CD4-positive, alpha-beta memory T cell (primary cell): ENCODE measurements around the gene JPT1. TPM values are rescaled to one million over a fixed set of nuclear protein-coding genes. Genes with fewer than 3 reads are reported as not detected.
A peak's percentile ranks its signal among the peaks of the same experiment; 100 is the strongest.
"Not testable (repeated sequence)": the region's sequence is repeated elsewhere in the genome, so short reads cannot be mapped to it uniquely, and the experiment has no call there.

Source experiments
- CTCF ChIA-PET: fragments of 350-600 bp; sonication (Branson Sonifier 250); formaldehyde crosslinking; loops from one replicate; lab custom pipeline; 2021; ENCODE audit warnings: inconsistent platforms; ENCODE audit not compliant: partially characterized antibody; lab: Charles Lee
- POLR2A ChIA-PET: fragments of 350-600 bp; sonication (Branson Sonifier 250); formaldehyde crosslinking; loops from one replicate; lab custom pipeline; 2021; ENCODE audit not compliant: partially characterized antibody; lab: Charles Lee
- DNase-seq, 5 donors: peaks; one replicate each; pipeline versions ENCODE4 v3.0.0 to v3.0.0-alpha.2; 2020 to 2022; ENCODE audit warnings: mixed read lengths in 1 of 5
- H3K27ac ChIP-seq: one replicate; pipeline ENCODE4 v1.7.0; 2013; ENCODE audit warnings: low read depth, low read length
- H3K27me3 ChIP-seq: 2 replicates; pipeline ENCODE4 v1.7.0; 2013; ENCODE audit warnings: mild to moderate bottlenecking, low read length, moderate library complexity; ENCODE audit not compliant: insufficient read depth
- H3K36me3 ChIP-seq: 2 replicates; pipeline ENCODE4 v1.7.0; 2013; ENCODE audit warnings: mild to moderate bottlenecking, low read length, moderate library complexity; ENCODE audit not compliant: insufficient read depth
- H3K4me1 ChIP-seq: 2 replicates; pipeline ENCODE4 v1.7.0; 2013; ENCODE audit warnings: mild to moderate bottlenecking, low read length, moderate library complexity; ENCODE audit not compliant: insufficient read depth
- H3K4me3 ChIP-seq, 2 donors: one replicate each; pipeline ENCODE4 v1.7.0; 2013; ENCODE audit warnings: low read length in 2 of 2, mild to moderate bottlenecking in 1 of 2
- H3K9me3 ChIP-seq, 2 donors: one replicate each; pipeline ENCODE4 v1.7.0; 2013; ENCODE audit warnings: low read length in 2 of 2, control low read depth in 1 of 2; ENCODE audit not compliant: control insufficient read depth in 1 of 2
- H3K27ac Mint-ChIP-seq, 7 donors: one replicate each; pipeline ENCODE4 v1.8.0; 2020 to 2021; ENCODE audit warnings: mixed read lengths in 7 of 7, mild to moderate bottlenecking in 6 of 7, inconsistent platforms in 3 of 7, moderate library complexity in 3 of 7
- H3K27me3 Mint-ChIP-seq, 2 donors: one replicate each; pipeline ENCODE4 v1.8.0; 2020 to 2021; ENCODE audit warnings: mixed read lengths in 2 of 2
- H3K36me3 Mint-ChIP-seq, 2 donors: one replicate each; pipeline ENCODE4 v1.8.0; 2020 to 2021; ENCODE audit warnings: mixed read lengths in 2 of 2, inconsistent platforms in 1 of 2, mild to moderate bottlenecking in 1 of 2
- H3K4me1 Mint-ChIP-seq, 4 donors: one replicate each; pipeline ENCODE4 v1.8.0; 2020 to 2021; ENCODE audit warnings: mixed read lengths in 4 of 4, mild to moderate bottlenecking in 1 of 4
- H3K4me3 Mint-ChIP-seq, 8 donors: one replicate each; pipeline ENCODE4 v1.8.0; 2020 to 2021; ENCODE audit warnings: mixed read lengths in 8 of 8, mild to moderate bottlenecking in 7 of 8, moderate library complexity in 6 of 8, inconsistent platforms in 3 of 8
- H3K9me3 Mint-ChIP-seq, 8 donors: one replicate each; pipeline ENCODE4 v1.8.0; 2020 to 2021; ENCODE audit warnings: mixed read lengths in 8 of 8, mild to moderate bottlenecking in 5 of 8, inconsistent platforms in 3 of 8, moderate library complexity in 1 of 8
- intact Hi-C: fragments of 100-400 bp; cut with micrococcal nuclease; formaldehyde crosslinking; loops from one replicate; pipeline ENCODE4 v1.15.1; 2023
- polyA plus RNA-seq, 2 donors: library from polyadenylated mRNA; unstranded; fragments of 300-500 nt; fragmentation: Illumina TruSeq; gene quantifications; one replicate each; pipeline ENCODE4 v1.2.3, GENCODE V29; 2021
- total RNA-seq, 2 experiments: library from RNA; stranded (reverse); gene quantifications; one replicate each; pipeline ENCODE4 v1.2.3, GENCODE V29; 2021

Gene JPT1
- total and polyA plus RNA-seq, 4 experiments from 2014 or later = 37.8 to 130 (median 72.2) TPM

DNA sequence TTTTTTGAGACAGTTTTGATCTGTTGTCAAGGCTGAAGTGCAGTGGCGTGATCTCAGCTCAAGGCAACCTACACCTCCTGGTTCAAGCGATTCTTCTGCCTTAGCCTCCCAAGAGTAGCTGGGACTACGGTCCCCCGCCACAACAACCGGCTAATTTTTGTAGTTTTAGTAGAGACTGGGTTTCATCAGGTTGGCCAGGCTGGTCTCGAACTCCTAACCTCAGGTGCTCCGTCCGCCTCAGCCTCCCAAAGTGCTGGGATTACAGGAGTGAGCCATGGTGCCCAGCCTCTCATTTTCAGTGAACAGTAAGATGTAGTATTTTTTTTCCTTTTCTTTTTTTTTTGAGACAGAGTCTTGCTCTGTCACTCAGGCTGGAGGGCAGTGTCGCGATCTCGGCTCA lies 20.7 kb upstream of the JPT1 start:
- Mint-ChIP-seq H3K4me3 (no peak overlapping the region), H3K9me3 (no peaks in the 10 kb centered on the region), H3K27me3 (no peaks in the 10 kb centered on the region), H3K4me1 (peaks cover 7 to 38% (median 15%) of the 10 kb centered on the region in 4 donors), H3K36me3 (peaks cover 27 to 37% of the 10 kb centered on the region in 2 donors), H3K27ac (peak overlapping the region in 1 of 7 donors; percentile 19)
- H3K4me1 ChIP-seq = peaks cover 24% of the 10 kb centered on the region
- no peak overlapping the region for H3K4me3 ChIP-seq
- H3K9me3 ChIP-seq = no peaks in the 10 kb centered on the region
- peaks cover 35% of the 10 kb centered on the region for H3K36me3 ChIP-seq
- intact Hi-C loops = loop anchor here (5.0 kb wide), 1 partner anchor 43 kb away; the partner anchor contains the start of gene NT5C
- H3K27me3 ChIP-seq = no peaks in the 10 kb centered on the region
- POLR2A ChIA-PET = interaction anchor here (2.0 kb wide), 3 partner anchors 8 to 61 kb away, joined by 7 to 12 read pairs (median 7); partner anchors contain the start of genes NT5C and SUMO2
- no peak for DNase-seq
- CTCF ChIA-PET = interaction anchor here (0.8 to 15.3 kb wide), 5 partner anchors 12 to 115 kb away, joined by 3 to 325 read pairs (median 5); partner anchors contain the start of genes ARMC7 and NT5C
- no peak overlapping the region for H3K27ac ChIP-seq

DNA sequence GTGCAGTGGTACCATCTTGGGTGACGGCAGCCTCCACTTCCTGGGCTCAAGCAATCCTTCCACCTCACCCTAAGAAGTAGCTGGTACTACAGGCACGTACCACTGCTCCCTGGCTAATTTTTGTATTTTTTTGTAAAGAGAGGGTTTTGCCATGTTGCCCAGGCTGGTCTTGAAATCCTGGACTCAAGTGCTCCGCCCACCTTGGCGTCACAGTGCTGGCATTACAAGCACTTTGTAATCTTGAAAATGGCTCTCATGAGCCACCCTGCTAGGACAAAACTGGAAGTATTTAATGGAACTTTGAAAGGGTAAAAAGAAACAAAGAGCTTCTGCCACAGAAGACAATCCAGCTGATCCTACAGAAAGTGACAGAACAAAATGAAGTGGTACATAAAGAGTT lies 19.2 kb upstream of the JPT1 start:
- Histone ChIP-seq H3K4me3 (no peak overlapping the region), H3K9me3 (no peaks in the 10 kb centered on the region), H3K36me3 (peaks cover 22% of the 10 kb centered on the region), H3K4me1 (peaks cover 9% of the 10 kb centered on the region), H3K27me3 (no peaks in the 10 kb centered on the region), H3K27ac (no peak overlapping the region)
- H3K4me1 Mint-ChIP-seq = peaks cover 7 to 26% (median 11%) of the 10 kb centered on the region in 4 donors
- H3K4me3 Mint-ChIP-seq = no peak overlapping the region
- no peaks in the 10 kb centered on the region for H3K27me3 Mint-ChIP-seq
- peak overlapping the region in 4 of 7 donors; percentile 29 to 75 (median 38) for H3K27ac Mint-ChIP-seq
- no peak for DNase-seq
- intact Hi-C loops = loop anchor here (2.0 to 5.0 kb wide), 2 partner anchors 19 to 41 kb away; partner anchors contain the start of genes JPT1 and NT5C
- ChIA-PET POLR2A (interaction anchor here (0.6 to 2.3 kb wide), 8 partner anchors 10 to 117 kb away, joined by 3 to 12 read pairs (median 5); partner anchors contain the start of genes ARMC7, JPT1, MIF4GD and NT5C), CTCF (interaction anchor here (0.7 to 15.3 kb wide), 11 partner anchors 9 to 239 kb away, joined by 3 to 325 read pairs (median 4); partner anchors contain the start of genes ARMC7 and NT5C)
- H3K9me3 Mint-ChIP-seq = no peaks in the 10 kb centered on the region
- H3K36me3 Mint-ChIP-seq = peaks cover 27 to 31% of the 10 kb centered on the region in 2 donors

DNA sequence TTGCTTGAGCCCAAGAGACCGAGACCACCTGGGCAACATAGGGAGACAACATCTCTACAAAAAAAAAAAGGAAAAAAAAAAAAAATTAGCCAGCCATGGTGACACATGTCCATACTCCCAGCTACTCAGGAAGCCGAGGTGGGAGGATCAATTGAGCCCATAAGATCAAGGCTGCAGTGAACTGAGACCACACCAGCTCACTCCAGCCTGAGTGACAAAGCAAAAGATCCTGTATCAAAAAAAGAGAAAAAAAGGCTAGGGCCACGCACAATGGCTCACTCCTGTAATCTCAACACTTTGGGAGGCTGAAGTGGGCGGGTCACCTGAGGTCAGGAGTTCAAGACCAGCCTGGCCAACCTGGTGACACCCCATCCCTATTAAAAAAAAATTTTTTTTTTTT lies 14.7 kb upstream of the JPT1 start:
- DNase-seq = no peak
- Histone ChIP-seq H3K27me3 (no peaks in the 10 kb centered on the region), H3K4me1 (peaks cover 8% of the 10 kb centered on the region), H3K9me3 (no peaks in the 10 kb centered on the region), H3K4me3 (no peak overlapping the region), H3K27ac (no peak overlapping the region), H3K36me3 (peaks cover 21% of the 10 kb centered on the region)
- ChIA-PET CTCF (interaction anchor here (0.7 to 15.3 kb wide), 6 partner anchors 12 to 87 kb away, joined by 3 to 325 read pairs (median 15); partner anchors contain the start of gene ARMC7), POLR2A (interaction anchor here (2.0 kb wide), 1 partner anchor 55 kb away, joined by 7 read pairs; no protein-coding TSS in a partner anchor)
- Mint-ChIP-seq H3K4me3 (peak overlapping the region in 1 of 8 donors; percentile 21), H3K27ac (no peak overlapping the region), H3K36me3 (peaks cover 16 to 42% of the 10 kb centered on the region in 2 donors), H3K27me3 (no peaks in the 10 kb centered on the region), H3K9me3 (no peaks in the 10 kb centered on the region), H3K4me1 (peaks cover 5 to 19% (median 8%) of the 10 kb centered on the region in 4 donors)
- intact Hi-C loops = no loop called here

DNA sequence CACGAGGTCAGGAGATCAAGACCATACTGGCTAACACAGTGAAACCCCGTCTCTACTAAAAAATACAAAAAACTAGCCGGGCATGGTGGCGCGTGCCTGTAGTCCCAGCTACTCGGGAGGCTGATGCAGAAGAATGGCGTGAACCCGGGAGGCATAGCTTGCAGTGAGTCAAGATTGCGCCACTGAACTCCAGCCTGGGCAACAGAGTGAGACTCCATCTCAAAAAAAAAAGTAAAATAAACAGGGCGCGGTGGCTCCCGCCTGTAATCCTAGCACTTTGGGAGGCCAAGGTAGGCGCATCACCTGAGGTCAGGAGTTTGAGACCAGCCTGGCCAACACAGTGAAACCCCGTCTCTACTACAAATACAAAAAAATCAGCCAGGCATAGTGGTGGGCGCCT lies 10.3 kb upstream of the JPT1 start:
- H3K4me3 Mint-ChIP-seq, H3K4me1 Mint-ChIP-seq, H3K4me1 ChIP-seq, H3K9me3 ChIP-seq, H3K27ac Mint-ChIP-seq, H3K4me3 ChIP-seq, H3K9me3 Mint-ChIP-seq, DNase-seq, H3K27ac ChIP-seq, intact Hi-C loops, H3K27me3 ChIP-seq, H3K27me3 Mint-ChIP-seq: not testable (repeated sequence)
- ChIA-PET CTCF (interaction anchor here (0.6 to 15.3 kb wide), 6 partner anchors 9 to 405 kb away, joined by 3 to 325 read pairs (median 3); partner anchors contain the start of gene ARMC7), POLR2A (interaction anchor here (1.0 kb wide), 1 partner anchor 10 kb away, joined by 3 read pairs; no protein-coding TSS in a partner anchor)
- H3K36me3 Mint-ChIP-seq = peaks cover 0 to 26% of the 10 kb centered on the region in 2 donors
- H3K36me3 ChIP-seq = peaks cover 10% of the 10 kb centered on the region

DNA sequence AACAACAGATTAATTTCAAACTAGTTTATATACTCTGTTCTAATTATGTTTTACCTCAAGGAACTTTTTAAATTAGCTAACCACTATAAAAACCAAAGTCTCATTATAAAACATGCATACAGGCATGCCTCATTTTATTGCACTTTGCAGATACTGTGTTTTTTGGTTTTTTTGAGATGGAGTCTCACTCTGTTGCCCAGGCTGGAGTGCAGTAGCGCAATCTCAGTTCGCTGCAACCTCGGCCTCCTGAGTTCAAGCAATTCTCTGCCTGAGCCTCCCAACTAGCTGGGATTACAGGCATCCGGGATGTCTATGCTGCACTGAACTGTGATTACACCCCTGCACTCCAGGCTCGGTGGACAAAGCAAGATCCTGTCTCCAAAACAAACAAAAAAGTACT lies 8.8 kb upstream of the JPT1 start:
- no peaks in the 10 kb centered on the region for H3K9me3 ChIP-seq
- DNase-seq = no peak
- H3K36me3 Mint-ChIP-seq = peaks cover 0 to 22% of the 10 kb centered on the region in 2 donors
- H3K4me3 Mint-ChIP-seq = no peak overlapping the region
- no peaks in the 10 kb centered on the region for H3K4me1 Mint-ChIP-seq
- no peaks in the 10 kb centered on the region for H3K27me3 ChIP-seq
- H3K27ac ChIP-seq = no peak overlapping the region
- no peaks in the 10 kb centered on the region for H3K27me3 Mint-ChIP-seq
- H3K4me3 ChIP-seq = no peak overlapping the region
- H3K27ac Mint-ChIP-seq = no peak overlapping the region
- POLR2A ChIA-PET = interaction anchor here (1.1 to 1.4 kb wide), 3 partner anchors 9 to 49 kb away, joined by 3 to 7 read pairs (median 5); partner anchors contain the start of genes JPT1 and SUMO2
- no peaks in the 10 kb centered on the region for H3K9me3 Mint-ChIP-seq
- H3K36me3 ChIP-seq = peaks cover 10% of the 10 kb centered on the region
- H3K4me1 ChIP-seq = no peaks in the 10 kb centered on the region
- intact Hi-C loops = no loop called here
- CTCF ChIA-PET = interaction anchor here (0.7 to 1.2 kb wide), 3 partner anchors 11 to 202 kb away, joined by 3 to 5 read pairs (median 4); no protein-coding TSS in a partner anchor

DNA sequence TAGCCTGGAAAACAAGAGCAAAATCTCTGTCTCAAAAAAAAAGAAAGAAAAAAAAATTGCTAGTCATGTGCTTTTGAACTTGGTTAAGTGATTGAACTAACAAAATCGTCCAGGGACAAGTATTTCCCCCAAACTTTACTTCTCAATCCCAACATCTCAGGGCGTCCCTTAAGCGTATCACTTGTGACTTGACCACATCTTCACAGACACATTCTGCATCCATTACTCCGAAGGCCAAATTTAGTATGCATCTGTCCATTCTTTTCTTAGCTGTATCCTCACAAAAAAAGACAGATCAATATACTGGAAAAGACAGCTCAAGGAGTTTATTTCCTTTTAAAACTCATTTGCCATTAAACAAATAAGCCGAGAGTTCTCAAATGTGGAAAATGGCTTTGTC lies 5.9 kb upstream of the JPT1 start:
- no peak overlapping the region for H3K27ac ChIP-seq

More for the DNA sequence above, 5.9 kb upstream of the JPT1 start:
- ChIA-PET POLR2A (interaction anchor here (1.3 kb wide), 1 partner anchor 46 kb away, joined by 3 read pairs; no protein-coding TSS in a partner anchor), CTCF (interaction anchor here (1.4 to 7.1 kb wide), 3 partner anchors 12 to 46 kb away, joined by 4 to 27 read pairs (median 5); no protein-coding TSS in a partner anchor)
- Mint-ChIP-seq H3K36me3 (peaks cover 0 to 3% of the 10 kb centered on the region in 2 donors), H3K27ac (peak overlapping the region in 1 of 7 donors; percentile 23), H3K4me3 (no peak overlapping the region), H3K9me3 (no peaks in the 10 kb centered on the region), H3K27me3 (no peaks in the 10 kb centered on the region), H3K4me1 (peaks cover under 1 to 2% (median 1%) of the 10 kb centered on the region in 4 donors)
- Histone ChIP-seq H3K4me3 (no peak overlapping the region), H3K36me3 (no peaks in the 10 kb centered on the region), H3K9me3 (no peaks in the 10 kb centered on the region), H3K27me3 (no peaks in the 10 kb centered on the region), H3K4me1 (peaks cover 2% of the 10 kb centered on the region)
- no peak for DNase-seq
- intact Hi-C loops = no loop called here
